ENCODE data around the gene NBPF20.
"Not testable (repeated sequence)": the region's sequence is repeated elsewhere in the genome, so short reads cannot be mapped to it uniquely, and the experiment has no call there.

NBPF20 gene

DNA sequence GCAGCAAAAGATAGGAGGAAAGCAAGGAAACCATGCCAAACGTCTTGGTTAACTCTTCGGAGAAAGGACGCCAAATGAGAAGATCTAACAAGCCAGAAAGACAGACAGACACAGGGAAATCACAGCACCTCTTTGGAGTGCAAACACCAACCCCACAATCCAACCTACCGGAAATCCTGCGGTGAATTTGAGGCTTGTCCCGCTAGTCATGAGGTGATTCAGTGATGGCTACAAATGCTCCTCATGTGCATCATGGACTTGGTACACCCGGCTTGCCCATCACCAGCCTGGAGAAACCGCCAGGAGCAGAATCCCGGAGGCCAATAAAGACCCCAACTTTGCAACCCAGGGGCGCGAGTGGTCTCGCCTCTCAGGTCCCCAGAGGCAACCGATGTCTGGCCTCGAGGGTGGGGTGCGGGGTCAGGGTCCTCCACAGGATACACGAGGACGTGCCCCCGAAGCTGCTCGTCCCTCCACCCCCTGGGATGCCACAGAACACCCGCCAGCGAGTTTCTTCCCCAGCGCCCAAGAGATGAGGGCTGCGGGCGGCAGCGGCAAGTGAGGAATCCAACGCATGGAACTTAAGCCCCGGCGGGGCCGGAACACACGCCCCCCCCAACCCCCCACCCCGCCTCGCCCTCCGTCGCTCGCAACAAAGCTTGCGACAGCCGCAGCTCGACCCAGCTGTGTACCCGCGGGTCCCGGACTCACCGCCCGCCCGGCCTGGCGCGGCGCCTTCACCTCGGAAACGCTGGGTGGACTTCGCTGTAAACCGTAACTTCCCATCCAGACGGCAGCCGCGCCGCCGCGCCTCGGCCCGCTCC lies 579 bp downstream of the NBPF20 start:
- not testable (repeated sequence) for DNase-seq

DNA sequence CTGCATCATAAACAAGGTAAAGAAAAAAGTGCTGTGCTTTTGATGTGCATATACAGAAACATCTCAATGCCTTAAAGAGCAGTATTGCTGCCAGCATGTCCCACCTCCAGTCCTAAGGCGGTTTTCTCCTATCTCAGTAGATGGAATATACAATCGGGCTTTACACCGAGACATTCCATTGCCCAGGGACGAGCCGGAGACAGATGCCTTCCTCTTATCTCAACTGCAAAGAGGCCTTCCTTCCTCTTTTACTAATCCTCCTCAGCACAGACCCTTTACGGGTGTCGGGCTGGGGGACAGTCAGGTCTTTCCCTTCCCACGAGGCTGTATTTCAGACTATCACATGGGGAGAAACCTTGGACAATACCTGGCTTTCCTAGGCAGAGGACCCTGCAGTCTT lies 10.3 kb downstream of the NBPF20 start:
- not testable (repeated sequence) for DNase-seq

DNA sequence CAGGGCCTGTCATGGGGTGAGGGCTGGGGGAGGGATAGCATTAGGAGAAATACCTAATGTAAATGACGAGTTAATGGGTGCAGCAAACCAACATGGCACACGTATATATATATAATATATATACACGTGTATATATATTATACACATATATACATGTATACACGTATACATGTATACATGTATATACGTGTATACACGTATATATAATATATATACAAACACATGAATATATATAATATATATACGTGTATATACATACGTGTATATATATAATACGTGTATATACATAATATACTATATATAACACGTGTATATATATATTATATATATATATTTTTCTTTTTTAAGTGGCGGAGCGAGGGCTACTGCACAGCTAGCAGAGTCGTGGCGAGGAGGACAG lies 18.1 kb downstream of the NBPF20 start:
- not testable (repeated sequence) for DNase-seq

DNA sequence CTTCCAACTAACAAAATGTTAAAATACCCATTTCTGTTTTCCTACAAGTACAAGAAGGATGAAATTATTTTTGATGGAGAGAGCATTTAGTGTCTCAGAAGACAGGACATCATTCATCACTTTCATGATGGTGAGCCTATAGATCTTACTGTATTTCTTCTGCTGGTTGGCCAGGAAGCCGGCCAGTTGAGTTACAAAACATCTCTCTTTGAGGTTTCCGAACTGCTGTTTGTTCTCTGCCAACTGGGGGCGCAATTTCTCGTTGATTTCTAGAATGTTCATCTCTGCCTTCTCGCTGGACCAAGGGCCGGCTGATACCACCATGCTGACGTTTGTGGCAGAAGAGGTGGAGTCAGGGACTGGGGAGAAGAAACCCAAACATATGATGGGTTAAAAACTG lies 20.5 kb downstream of the NBPF20 start:
- not testable (repeated sequence) for DNase-seq

DNA sequence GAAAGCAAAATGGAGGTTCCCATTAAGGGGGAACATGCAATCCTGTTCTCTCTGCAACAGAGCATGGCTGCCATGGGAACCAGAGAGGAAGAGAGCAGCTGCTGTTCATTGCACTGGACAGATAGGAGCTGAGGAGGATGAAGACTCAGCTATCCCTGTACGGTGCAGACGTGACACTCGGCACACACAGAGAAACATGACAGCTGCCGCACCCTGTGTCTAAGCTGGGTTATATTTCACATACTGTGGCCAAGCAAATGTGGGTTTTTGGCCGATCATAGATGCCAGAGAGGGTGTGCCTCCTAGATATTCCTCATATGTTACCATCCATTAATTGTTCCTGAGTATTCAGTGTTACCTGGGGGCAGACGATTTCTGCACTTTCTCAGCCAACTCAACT lies 24.7 kb downstream of the NBPF20 start:
- not testable (repeated sequence) for DNase-seq
